ENCODE results near the gene C7.

- no peak for TF ChIP-seq CTCF (IDR thresholded peaks at IDR 0.05 in 2 of 3, conservative IDR thresholded peaks at IDR 0.05 in 1 of 3; ENCODE audit: borderline replicate concordance in 1 of 3, insufficient read depth in 1 of 3, low read depth in 2 of 3, low read length in 2 of 3)
- TF ChIP-seq MAX (IDR thresholded peaks at IDR 0.05): no peak
- TF ChIP-seq POLR2A (IDR thresholded peaks at IDR 0.05; ENCODE audit: borderline replicate concordance, extremely low read depth, insufficient read depth, insufficient read length): no peak
- TF ChIP-seq POLR2AphosphoS5 (IDR thresholded peaks at IDR 0.05; ENCODE audit: low read depth, low read length): no peak
- TF ChIP-seq EZH2phosphoT487 (IDR thresholded peaks at IDR 0.05; ENCODE audit: borderline replicate concordance): no peak
- TF ChIP-seq SP1 (IDR thresholded peaks at IDR 0.05; ENCODE audit: low read depth): no peak
Observed at GRCh38 chr5:40983781-40984180, 74.5 kb downstream of the C7 start.

All from HCT116 (cell line).